ENCODE measurements around the gene DOCK2.

DOCK2 gene

DNA sequence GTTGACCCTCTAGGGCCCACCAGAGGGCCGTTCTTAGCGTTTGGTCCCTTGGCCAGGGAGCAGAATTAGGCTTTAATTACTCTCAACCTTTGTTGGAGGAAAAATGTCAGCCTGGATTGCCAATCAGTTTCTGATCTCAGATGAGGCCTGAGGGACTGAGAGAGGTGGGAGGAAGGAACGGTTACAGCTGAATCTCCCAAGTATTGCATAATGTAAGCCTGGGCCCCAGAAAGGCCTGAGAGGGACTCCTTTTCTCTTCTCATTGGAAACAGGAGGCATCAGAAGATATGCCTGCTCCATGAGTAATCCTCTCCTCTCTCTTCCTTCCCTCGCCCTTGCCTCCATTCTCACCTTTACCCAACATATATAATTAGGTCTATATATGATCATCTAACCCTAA is 237.5 kb downstream of the DOCK2 start:
- DNase-seq: no peak

- DNase-seq: no peak
These were observed 238.1 kb downstream of the DOCK2 start for GRCh38 chr5:169875091-169875728.

DNA sequence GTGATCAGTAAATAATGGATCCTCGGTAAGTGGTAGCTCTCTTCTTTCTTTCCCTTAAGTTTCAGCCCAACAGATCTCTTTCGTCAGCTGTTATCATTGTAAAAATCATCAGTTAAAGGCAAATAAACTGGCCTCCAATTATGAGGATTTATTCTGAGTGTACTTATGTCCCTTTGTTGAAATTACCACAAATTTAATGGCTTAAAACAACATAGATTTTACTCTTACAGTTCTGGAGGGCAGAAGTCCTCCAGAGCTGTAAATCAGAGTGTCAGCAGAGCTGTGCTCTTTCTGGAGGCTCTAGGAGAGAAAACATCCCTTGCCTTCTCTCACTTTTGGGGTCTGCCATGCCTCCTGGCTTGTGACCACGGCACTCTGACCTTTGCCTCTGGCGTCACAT is 238.7 kb downstream of the DOCK2 start:
- no peak for DNase-seq

GRCh38 chr5:169876386-169876785 is 239.3 kb downstream of the DOCK2 start:
- no peak for DNase-seq

DNA sequence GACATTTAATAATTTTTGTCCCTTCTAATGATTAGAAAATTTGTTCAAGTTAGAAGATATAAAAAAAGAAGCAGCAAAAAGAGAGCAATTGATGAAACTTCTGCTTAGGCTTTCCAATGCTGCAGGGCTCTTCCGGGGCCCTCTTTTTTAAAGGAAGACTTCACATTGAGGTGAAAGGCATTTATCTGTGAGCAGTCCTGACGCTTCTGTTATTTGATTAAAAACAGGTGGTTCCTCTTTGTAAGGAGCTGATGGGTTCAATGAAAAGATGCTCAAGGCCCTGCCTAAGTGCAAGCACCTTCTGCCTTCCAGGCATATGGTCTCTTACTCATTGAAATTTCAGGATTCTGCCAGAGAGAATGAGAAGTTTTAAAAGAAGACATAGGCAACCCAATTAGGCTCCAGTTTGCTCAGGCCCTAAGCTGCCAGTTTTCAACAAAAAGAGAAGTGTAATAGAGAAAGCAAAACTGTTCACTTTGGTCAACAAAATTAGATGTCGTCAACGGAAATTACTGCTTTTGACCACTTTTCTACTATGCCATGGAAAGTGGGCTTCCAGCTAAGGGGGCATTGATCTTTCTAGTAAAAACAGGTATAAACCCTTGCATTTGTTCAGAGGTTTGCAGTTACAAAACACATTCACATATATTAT is 243.1 kb downstream of the DOCK2 start:
- DNase-seq: no peak

DNA sequence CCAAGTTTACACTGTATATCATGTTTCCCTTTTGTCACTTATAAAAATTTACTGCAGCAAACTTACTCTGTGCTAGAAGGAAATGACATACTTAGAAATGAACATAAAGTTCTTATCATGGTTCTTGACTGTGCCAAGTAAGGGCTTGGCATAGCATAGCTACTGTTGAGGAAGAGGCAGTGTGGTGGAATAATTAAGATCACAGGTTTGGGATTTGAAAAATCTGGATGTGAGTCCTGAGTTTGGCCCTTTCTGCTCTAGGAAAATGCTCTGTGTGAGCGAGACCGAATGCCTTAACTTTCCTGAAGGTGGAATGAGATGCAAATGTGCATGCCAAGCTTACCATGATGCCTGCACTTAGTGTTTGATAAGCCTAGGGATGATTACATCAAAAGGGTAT is 243.7 kb downstream of the DOCK2 start:
- no peak for DNase-seq

- no peak for DNase-seq
These were observed 244.7 kb downstream of the DOCK2 start for GRCh38 chr5:169881702-169882303.

DNA sequence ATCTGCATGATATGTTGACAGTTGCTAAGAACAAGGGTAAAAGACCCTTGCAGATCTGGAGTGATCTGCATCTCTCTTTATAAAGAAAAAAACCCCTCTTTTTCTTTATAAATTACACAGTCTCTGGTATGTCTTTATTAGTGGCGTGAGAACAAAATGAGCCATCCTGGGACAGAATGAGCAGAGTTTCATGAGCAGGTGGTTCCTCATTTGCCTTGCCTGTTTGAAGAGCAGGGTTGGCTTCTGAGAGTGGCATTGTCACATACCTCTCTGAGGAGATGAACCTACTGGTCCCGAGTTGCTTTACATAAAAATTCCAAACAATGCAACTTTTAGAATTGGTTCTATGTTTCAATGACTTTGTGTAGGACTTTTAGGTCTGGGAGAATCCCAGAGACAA is 249.0 kb downstream of the DOCK2 start:
- DNase-seq: no peak

GRCh38 chr5:169886677-169887076 is 249.6 kb downstream of the DOCK2 start:
- no peak for DNase-seq

- DNase-seq: no peak
These were observed 252.5 kb downstream of the DOCK2 start for GRCh38 chr5:169889572-169889971.

DNA sequence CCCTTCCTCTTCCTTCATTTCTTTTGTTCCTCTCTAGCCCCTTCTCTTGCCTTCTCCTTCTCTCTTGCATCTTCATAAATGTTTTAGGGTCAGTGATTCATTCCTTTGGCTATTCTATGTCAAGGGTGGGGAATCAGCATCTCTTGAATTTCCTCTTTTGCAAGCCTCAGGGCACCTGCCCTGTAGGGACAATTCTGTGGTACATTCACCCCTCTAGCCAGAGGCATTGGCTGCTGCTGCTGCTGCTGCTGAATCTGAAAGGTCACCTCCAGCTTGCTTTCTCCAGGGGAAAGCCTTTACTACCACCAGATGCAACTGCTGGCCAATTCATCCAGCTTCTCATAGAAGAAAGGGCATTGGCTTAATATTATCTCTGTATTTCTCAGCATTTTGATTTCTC is 255.9 kb downstream of the DOCK2 start:
- DNase-seq: no peak

- no peak for DNase-seq
These were observed 256.5 kb downstream of the DOCK2 start for GRCh38 chr5:169893571-169893970.

- DNase-seq: no peak
These were observed 258.9 kb downstream of the DOCK2 start for GRCh38 chr5:169895926-169896325.

DNA sequence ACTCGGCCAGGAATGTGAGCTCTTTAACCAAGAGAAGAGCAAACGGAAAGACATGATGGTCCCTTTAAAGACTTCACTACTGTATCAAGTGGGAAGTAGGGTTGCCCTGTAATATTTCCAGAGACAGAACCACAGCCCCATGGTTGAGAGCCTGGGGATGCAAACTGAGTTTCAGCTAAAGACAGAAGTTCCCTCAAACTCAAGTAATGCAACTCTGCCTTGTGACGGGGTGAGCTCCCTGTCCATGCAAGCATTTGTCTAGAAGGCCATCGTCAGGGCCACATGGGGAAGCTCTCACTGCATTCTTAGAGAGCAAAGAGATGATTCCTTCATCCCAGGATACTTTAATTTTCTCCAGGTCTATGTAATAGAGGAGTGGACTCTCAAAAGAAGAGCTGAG is 260.4 kb downstream of the DOCK2 start:
- no peak for DNase-seq

- no peak for DNase-seq
These were observed 264.8 kb downstream of the DOCK2 start for GRCh38 chr5:169901896-169902295.

DNA sequence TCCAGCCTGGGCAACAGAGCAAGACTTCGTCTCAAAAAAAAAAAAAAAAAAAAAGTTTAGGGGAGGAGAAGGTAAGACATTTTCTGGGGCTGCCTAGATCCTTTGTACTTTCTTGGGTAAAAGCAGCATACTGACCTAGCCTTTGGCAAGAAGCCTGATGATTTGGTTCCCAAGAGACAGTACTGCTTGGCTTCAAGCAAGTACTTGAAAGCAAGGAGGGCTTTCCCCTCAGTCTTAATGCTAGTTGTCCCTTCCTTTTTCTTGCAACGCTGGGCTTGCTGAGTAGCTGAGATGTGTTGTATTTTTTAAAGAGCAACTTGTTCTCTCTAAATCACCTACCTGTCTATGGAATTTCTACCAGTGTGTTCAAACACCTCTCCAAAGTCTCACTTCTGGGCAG is 267.0 kb downstream of the DOCK2 start:
- DNase-seq: no peak

DNA sequence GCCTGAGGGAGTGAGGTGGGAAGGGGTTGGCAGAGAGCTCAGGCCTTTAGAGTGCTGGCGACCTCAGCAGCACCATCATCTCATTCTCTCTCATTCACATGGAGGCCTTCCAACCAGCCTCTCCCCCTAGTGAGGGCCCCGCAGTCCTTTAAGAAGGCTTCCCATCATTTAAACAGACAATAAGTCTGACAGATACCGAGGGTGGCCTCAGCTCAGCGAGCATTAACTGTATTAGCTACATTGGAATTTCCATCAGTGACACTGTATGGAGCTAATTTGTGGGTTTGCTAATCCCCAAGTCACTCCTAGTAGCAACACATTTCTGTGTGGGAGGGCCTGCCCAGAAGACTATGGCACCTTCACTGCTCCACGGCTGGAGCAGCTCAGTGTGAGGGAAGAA is 267.4 kb downstream of the DOCK2 start:
- no peak for DNase-seq

GRCh38 chr5:169905017-169905416 is 267.9 kb downstream of the DOCK2 start:
- DNase-seq: no peak

GRCh38 chr5:169906745-169907649 is 269.9 kb downstream of the DOCK2 start:
- no peak for DNase-seq

GRCh38 chr5:169908864-169909263 is 271.8 kb downstream of the DOCK2 start:
- DNase-seq: no peak

- no peak for DNase-seq
These were observed 272.9 kb downstream of the DOCK2 start for GRCh38 chr5:169909945-169910344.

- no peak for DNase-seq
These were observed 273.3 kb downstream of the DOCK2 start for GRCh38 chr5:169910393-169910792.

DNA sequence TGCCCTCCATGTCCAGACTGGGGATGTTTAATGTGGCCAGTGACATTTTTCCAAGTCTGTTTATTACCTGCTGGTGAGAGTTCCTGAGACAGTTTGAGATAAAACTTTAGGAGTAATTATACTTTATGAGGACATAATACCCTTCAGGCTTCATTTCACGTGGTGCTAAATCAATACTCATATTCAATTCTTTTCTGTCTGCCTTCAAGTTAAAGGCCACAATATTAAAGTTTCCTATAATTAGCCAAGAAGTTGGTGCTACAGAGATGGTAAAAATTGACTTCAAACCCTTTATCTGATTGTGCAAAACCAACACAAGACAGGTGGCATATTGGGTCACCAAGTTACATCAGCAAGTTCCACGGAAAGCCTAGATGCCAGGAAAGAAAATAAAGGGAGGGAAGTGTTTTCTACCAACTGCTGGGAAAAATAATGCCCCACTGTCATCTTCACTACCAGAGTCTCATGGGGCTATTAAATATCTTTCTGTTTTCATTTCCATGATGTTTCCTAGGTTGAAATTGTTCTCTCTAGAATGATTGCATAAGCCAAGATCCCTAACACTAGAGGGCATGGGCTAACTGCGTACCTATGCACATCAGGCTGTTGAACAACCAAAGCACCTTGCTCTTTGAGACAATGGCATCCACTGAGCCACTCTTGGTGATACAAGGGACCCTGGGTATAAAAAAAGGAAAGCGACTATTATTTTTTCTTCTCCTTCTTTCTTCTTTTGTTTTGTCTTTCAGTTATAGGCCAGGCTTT is 274.6 kb downstream of the DOCK2 start:
- no peak for DNase-seq
